Fibroblast of skin of scalp (primary cell): ENCODE results near the gene TUBA1A.
A peak's percentile ranks its signal among the peaks of the same experiment; 100 is the strongest.
"Not testable (repeated sequence)": the region's sequence is repeated elsewhere in the genome, so short reads cannot be mapped to it uniquely, and the experiment has no call there.

ENCODE experiments used
- DNase-seq: peaks from one replicate; pipeline ENCODE4 v3.0.0-alpha.2; 2013

TUBA1A gene

GRCh38 chr12:49200919-49201594 lies 12.2 kb upstream of the TUBA1A start:
- peak; percentile 77 for DNase-seq

- peak; percentile 76 for DNase-seq
Observed at GRCh38 chr12:49198431-49199155, 9.7 kb upstream of the TUBA1A start.

- no peak for DNase-seq
Observed at GRCh38 chr12:49197256-49197655, 8.4 kb upstream of the TUBA1A start.

- no peak for DNase-seq
Observed at GRCh38 chr12:49195736-49196135, 6.9 kb upstream of the TUBA1A start.

- not testable (repeated sequence) for DNase-seq
Observed at GRCh38 chr12:49193746-49194145, 4.9 kb upstream of the TUBA1A start.

- DNase-seq: not testable (repeated sequence)
Observed at GRCh38 chr12:49191498-49191897, 2.6 kb upstream of the TUBA1A start.

GRCh38 chr12:49190974-49191373 lies 2.1 kb upstream of the TUBA1A start:
- DNase-seq: no peak

- no peak for DNase-seq
Observed at GRCh38 chr12:49189731-49190716, 1.1 kb upstream of the TUBA1A start.

- DNase-seq: peak; percentile 73
Observed at GRCh38 chr12:49188201-49188915, 522 bp downstream of the TUBA1A start.

GRCh38 chr12:49187184-49187583 lies 1.7 kb downstream of the TUBA1A start:
- DNase-seq: peak; percentile 54

GRCh38 chr12:49186307-49186706 lies 2.6 kb downstream of the TUBA1A start:
- DNase-seq: not testable (repeated sequence)

- DNase-seq: not testable (repeated sequence)
Observed at GRCh38 chr12:49184697-49185096, 4.2 kb downstream of the TUBA1A start.

- DNase-seq: not testable (repeated sequence)
Observed at GRCh38 chr12:49183214-49183950, 5.5 kb downstream of the TUBA1A start.

GRCh38 chr12:49174218-49174617 lies 14.7 kb downstream of the TUBA1A start:
- DNase-seq: no peak

GRCh38 chr12:49170924-49171323 lies 18.0 kb downstream of the TUBA1A start:
- no peak for DNase-seq

GRCh38 chr12:49165114-49165513 lies 23.8 kb downstream of the TUBA1A start:
- DNase-seq: no peak

GRCh38 chr12:49161901-49162300 lies 27.0 kb downstream of the TUBA1A start:
- not testable (repeated sequence) for DNase-seq

- no peak for DNase-seq
Observed at GRCh38 chr12:49161092-49161795, 27.6 kb downstream of the TUBA1A start.

- no peak for DNase-seq
Observed at GRCh38 chr12:49160399-49160798, 28.5 kb downstream of the TUBA1A start.

- DNase-seq: no peak
Observed at GRCh38 chr12:49154221-49154620, 34.7 kb downstream of the TUBA1A start.

- DNase-seq: no peak
Observed at GRCh38 chr12:49147384-49147783, 41.5 kb downstream of the TUBA1A start.
